NCI-H187 (cell line): ENCODE data around the gene BICC1.

ENCODE experiments used
- DNase-seq, 2 experiments: peaks; one replicate each; lab custom pipeline; 2025; lab: John Stamatoyannopoulos, UW

Gene BICC1

GRCh38 chr10:58608351-58608750 is 95.7 kb downstream of the BICC1 start:
- DNase-seq: no peak

GRCh38 chr10:58608826-58609531 is 96.3 kb downstream of the BICC1 start:
- no peak for DNase-seq

DNA sequence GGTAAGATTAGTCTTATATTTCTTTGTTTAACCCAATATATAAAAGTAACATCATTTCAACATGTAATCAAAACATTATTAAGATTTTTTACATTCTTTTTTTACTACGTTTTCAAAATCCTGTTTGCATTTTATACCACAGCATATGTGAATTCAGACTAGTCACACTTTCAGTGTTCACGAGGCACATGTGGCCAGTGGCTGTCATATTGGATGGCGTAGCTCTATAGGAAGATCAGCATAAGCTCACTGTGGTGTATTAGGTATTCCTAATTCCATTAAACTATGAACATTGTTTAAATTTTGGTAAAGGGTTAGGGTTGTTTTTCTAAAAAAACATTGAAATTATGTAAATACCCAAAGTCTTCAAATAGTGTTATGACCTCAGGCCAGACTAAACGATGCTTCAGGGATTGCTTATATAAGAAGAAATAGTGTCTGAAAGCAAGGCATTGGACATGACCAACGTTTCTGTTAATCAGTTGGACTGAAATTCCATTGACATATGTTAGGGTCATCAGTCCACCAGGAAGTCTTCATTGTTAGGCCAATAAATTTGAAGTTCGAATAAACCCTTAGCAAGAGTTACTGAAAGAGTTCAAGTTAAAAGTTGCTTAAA is 97.0 kb downstream of the BICC1 start:
- DNase-seq: no peak

DNA sequence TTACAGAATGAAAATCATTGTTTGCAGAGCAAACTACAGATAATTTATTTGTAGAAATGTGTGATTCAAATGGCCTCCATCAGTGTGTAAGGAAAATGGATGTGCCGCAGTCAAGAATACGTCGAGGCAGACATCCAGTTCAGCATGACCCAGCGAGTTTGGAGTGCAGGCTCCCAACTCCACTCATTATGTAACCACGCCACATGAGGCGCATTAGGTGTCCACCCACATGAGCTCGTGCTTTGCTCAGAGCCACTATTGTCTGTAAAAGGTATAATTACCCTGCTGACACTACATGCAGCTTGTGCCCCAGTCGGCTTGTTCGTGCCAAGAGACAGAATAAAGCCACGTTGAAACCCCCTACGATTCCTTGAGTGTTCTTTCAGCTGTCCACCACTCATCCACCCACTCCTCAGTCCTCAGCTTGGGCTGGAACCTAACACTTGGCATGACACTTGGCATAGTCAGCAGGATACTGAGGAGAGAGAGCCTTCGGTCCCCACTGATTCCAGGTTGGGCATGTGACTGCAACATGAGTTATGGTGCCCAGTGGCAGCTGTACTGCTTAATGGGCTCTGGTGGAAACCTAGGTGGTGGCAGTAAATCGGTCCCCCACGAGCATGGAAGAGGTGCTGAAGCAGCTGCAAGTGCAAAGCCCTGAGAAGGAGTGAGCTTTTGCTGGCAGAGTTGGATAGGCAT is 102.7 kb downstream of the BICC1 start:
- DNase-seq: no peak

- DNase-seq: no peak
Observed at GRCh38 chr10:58618158-58618676, 105.5 kb downstream of the BICC1 start.

DNA sequence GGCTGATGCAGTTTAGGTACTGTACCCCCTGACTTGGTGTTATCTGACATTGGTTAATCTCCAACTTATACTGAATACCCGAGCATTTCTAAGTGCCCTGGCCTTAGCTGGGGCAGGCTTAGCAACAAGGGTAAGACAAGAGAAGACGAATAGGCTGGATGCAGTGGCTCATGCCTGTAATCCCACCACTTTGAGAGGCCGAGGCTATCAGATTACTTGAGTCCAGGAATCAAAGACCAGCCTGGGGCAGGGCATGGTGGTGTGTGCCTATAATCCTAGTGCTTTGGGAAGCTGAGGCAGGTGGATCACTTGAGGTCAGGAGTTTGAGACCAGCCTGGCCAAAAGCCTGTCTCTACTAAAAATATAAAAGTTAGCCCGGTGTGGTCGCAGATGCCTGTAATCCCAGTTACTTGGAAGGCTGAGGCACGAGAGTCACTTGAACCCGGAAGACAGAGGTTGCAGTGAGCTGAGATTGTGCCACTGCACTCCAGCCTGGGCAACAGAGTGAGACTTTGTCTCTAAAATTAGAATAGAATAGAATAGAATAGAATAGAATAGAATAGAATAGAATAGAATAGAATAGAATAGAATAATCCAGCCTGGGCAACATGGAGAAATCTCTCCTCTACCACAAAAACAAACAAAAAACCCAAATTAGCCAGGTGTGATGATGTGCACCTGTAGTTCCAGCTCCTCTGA is 108.9 kb downstream of the BICC1 start:
- DNase-seq: no peak

DNA sequence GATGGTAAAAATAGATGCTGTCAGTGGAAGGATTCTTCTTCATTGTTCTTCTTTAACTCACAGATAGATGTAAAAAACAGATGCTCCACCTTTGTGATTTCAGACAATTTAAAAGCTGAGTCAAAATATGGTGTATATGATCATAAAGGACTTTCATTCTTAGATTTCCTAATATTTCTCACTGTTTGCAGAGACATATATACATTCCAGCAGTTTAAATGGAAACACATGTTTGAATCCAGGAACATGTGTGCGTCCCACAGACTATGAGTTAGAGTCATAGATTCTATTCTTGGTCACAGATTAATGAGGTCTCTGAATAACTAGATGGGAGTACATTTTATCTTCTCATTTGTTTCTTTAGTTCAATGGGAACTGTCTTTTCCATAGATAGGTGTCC is 109.6 kb downstream of the BICC1 start:
- DNase-seq: no peak

DNA sequence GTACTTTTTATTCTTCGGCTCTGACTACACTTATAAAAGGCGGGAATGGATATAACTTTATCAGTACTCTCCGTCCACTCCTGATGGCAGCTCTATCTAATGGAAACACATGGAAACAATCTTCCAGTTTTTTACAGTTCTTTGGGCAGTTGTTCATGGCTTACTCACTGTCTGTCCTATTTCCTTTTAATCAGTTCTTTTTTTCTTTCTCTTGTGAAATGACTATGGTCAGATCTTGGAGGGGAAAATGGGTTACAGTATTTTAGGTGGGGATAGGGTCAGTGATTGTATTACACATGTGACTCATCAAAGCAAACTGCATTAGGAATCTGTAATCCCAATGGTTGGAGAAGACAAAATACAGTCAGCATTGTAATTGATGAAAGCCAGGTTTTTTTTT is 112.4 kb downstream of the BICC1 start:
- no peak for DNase-seq

GRCh38 chr10:58627392-58627791 is 114.7 kb downstream of the BICC1 start:
- DNase-seq: no peak

- no peak for DNase-seq
Observed at GRCh38 chr10:58631715-58632114, 119.0 kb downstream of the BICC1 start.

DNA sequence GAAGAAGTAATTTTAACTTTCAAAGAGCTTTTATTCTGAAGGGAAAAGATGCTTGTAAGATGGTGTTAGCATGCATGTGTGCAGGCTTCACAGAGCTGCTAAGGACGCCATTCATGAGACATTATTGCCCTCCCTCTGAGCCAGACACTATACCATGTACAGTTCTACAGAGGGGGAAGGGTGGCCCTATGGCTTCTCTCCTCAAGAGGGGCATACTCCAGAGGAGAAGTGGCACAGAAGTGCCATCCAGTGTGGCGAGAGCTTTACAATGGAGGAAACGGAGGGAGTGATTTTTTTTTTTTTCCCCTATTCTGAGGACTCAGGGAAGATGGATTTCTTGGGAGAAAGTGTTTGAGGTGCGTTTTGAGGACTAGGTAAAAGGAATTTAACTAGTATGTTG is 119.5 kb downstream of the BICC1 start:
- no peak for DNase-seq

- DNase-seq: no peak
Observed at GRCh38 chr10:58637352-58637751, 124.7 kb downstream of the BICC1 start.

DNA sequence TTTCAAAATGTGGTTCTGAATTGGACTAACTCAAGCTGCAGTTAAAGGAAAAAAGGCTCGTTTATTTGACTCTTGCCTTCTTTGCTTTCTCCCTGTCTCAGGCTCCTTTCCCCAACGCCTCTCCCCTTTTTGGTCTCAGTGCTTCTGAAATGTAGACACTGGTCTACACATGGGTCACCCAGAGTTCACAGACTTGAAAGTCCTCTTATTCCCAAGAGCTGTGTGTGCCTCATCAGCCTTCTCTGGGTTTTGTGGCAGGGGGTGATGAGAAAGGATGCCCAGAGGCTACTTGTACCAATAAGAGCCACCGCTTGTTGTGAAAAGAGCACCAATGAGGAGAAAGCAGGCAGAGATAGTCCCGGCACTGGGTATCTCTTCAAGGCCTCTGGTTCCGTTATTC is 125.7 kb downstream of the BICC1 start:
- no peak for DNase-seq

DNA sequence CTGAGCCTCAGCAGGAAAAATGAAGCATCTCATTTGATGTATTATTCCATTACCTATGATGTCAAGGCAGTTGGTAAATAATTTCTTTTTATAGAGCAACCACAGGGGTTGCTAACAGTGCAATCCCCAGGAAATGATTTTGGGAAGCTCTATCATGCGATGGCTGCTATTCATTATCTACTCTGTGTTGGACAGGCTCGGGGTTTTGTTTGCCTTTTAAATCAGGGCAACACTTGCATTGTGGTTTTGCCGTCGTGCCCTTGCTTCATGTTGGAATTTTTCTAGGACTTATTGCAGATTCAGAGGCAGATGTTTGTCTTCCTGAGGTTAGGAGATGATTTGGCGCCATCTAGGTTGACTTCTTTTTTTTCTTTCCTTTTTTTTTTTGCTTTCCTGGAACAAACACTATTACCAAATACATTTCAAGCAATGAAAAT is 128.4 kb downstream of the BICC1 start:
- no peak for DNase-seq

GRCh38 chr10:58641708-58642107 is 129.0 kb downstream of the BICC1 start:
- no peak for DNase-seq

- no peak for DNase-seq
Observed at GRCh38 chr10:58642283-58642682, 129.6 kb downstream of the BICC1 start.

DNA sequence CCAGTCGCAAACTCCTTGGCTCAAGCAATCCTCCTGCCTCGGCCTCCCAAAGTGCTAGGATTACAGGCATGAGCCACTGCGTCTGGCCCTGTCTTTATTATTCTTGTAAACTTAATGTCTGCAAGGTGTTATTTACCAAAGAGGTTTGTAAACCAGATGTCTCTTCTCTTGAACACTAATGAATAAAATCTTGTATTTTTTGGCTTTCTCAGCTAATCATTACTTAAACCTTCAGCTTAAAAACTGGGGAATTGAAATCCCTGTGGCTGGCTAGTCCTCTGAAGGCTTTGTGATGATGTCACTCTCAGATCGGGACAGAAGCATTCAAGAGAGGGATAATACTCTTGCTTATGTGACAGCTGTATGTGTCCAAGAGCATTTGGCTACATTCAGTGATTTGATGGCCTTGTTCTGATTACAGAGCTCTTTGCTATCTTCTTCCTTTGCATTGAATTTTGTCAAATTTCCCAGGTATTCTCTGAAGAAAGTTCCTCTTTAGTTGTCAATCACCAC is 130.3 kb downstream of the BICC1 start:
- DNase-seq: no peak

DNA sequence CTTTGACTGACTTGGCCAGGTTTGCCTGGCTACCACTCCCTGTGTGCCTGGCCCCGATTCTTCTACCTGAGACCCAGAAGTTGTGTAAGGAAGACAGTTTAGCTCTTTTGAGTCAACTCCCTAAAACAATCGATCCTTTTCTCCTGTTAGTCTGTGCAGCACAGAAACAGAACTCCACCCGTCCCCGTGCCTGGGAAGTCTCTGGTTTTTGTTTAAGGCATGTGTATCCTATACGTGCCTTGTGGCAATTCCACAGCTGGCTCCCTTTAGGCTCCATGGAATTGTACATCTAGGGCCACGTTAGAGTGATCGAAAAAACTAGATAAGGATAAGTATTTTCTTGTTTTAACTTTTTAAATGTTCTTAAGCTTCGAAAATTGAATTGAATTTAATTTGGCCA is 131.6 kb downstream of the BICC1 start:
- no peak for DNase-seq

DNA sequence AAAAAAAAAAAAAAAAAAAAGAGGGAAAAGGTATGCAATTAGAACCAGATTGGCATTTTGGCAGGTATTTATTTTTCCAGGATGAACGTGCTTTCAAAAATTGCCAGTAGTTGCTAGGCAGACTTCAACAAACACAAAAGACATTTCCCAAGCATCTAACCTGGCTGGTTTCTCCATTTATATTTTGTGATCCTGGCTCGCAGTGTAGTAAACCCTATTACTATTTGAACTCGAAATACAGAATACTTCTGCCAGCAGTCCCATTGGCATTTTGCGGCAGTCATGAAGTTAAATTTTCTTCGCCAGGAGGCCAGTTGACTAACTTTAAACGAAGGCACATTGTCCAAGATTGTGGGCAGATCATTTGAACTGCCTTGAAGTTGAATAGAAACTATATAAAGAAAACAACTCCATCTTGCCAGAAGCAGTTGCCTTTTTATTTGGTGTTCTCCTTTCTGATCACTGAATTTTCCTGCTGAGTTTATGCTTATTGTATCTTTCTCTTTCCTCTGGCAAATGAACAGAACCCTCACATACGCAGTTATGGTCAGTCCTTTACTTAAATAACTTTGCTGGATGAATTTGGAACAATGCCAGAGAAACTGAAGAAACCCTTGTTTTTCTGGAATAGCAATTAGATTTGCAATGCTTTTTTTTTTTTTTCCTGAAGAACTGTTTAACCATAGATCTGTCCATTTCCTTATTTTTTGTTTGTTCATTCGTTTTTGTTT is 132.9 kb downstream of the BICC1 start:
- DNase-seq: no peak

- DNase-seq: no peak
Observed at GRCh38 chr10:58647376-58648112, 134.9 kb downstream of the BICC1 start.

DNA sequence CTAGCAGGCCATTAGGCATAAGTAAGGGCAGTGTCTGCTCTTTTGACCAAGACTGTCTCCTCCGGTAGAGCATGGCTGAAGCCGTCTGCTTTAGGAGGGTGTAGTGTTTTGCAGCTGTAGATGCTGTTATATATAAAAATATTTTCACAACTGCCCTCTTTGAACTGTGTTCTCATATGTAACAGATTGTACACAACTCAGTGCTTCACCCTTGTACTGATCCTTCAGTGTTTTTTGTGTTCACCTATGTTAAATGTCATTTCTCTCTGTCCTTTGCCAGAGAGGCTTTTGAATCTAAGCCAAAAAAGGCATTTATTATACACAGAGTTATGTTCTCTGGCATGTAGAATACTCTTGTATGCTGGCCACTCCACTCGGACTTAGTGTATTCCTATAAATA is 135.5 kb downstream of the BICC1 start:
- no peak for DNase-seq
